HepG2 (cell line): ENCODE results near the gene ATP6V0D1. TPM values are rescaled to one million over a fixed set of nuclear protein-coding genes. Genes with fewer than 3 reads are reported as not detected.
A peak's percentile ranks its signal among the peaks of the same experiment; 100 is the strongest.

Source experiments
- ATAC-seq: fragments of 200-7000 bp; cut with Tn5 transposase; 3 replicates; pipeline ENCODE4 v1.9.1; 2020; ENCODE audit warnings: mild to moderate bottlenecking, moderate library complexity
- BruUV-seq: library from RNA; stranded (reverse); fragments of 400-500 nt; replicated peaks from 2 replicates; lab custom pipeline; 2021; lab: Mats Ljungman, UMichigan
- CTCF ChIA-PET: fragments of 300-600 bp; formaldehyde crosslinking; extraction: SDS; loops from one replicate; lab custom pipeline; 2021; ENCODE audit warnings: low total read pairs, inconsistent platforms, low intra/inter-chr PET ratio; lab: Yijun Ruan, JAX
- POLR2A ChIA-PET: fragments of 350-600 bp; sonication (Branson Sonifier 250); formaldehyde crosslinking; loops from one replicate; lab custom pipeline; 2020; ENCODE audit warnings: antibody characterized with exemption, inconsistent platforms; lab: Yijun Ruan, JAX
- DNase-seq: peaks from one replicate; pipeline ENCODE4 v3.0.0-alpha.2; 2015; ENCODE audit warnings: low spot score
- FAIRE-seq: peaks from 3 replicates; lab custom pipeline; 2011; peaks lifted over from hg19 to GRCh38; lab: Jason Lieb, UNC
- H2AFZ ChIP-seq: one replicate; pipeline ENCODE4 v1.6.1; 2011; ENCODE audit warnings: low read length, inconsistent platforms
- H3K27ac ChIP-seq: fragments of 300-600 bp; 3 replicates; pipeline ENCODE4 v1.8.0; 2011; ENCODE audit warnings: mixed run types, mild to moderate bottlenecking, mixed read lengths, low read length, inconsistent platforms; ENCODE audit not compliant: insufficient read depth; ENCODE audit errors: extremely low read length
- H3K27me3 ChIP-seq, 2 experiments: fragments of 200-600 bp in 1 of 2; 2 replicates in 1 of 2; 3 replicates in 1 of 2; pipeline versions ENCODE4 v1.6.0 to v1.8.0; 2011; ENCODE audit warnings: low read length in 2 of 2, mild to moderate bottlenecking in 2 of 2, moderate library complexity in 2 of 2, inconsistent platforms in 1 of 2; ENCODE audit not compliant: insufficient read depth in 2 of 2, control insufficient read depth in 1 of 2
- H3K36me3 ChIP-seq, 2 experiments: fragments of 200-600 bp in 1 of 2; replicated peaks in 1 of 2; 2 replicates in 1 of 2; 3 replicates in 1 of 2; pipeline versions ENCODE4 v1.5.1 to v1.8.0; 2011; ENCODE audit warnings: low read length in 2 of 2, inconsistent platforms in 1 of 2; ENCODE audit not compliant: insufficient read depth in 2 of 2, control insufficient read depth in 1 of 2
- H3K4me1 ChIP-seq: 2 replicates; pipeline ENCODE4 v1.5.1; 2012; ENCODE audit warnings: low read length, inconsistent platforms; ENCODE audit not compliant: insufficient read depth
- H3K4me2 ChIP-seq: 2 replicates; pipeline ENCODE4 v1.6.0; 2011; ENCODE audit warnings: low read depth, low read length, inconsistent platforms
- H3K4me3 ChIP-seq, 3 experiments: fragments of 200-600 bp in 1 of 3; sonication (generic), shearing (Covaris generic) in 1 of 3; replicated peaks in 1 of 3; 2 replicates each; pipeline ENCODE4 v1.5.1; 2011 to 2016; ENCODE audit warnings: low read length in 3 of 3, inconsistent platforms in 2 of 3, low read depth in 2 of 3, mild to moderate bottlenecking in 2 of 3, control low read depth in 1 of 3, mixed read lengths in 1 of 3; ENCODE audit not compliant: insufficient read depth in 1 of 3
- H3K79me2 ChIP-seq: one replicate; pipeline ENCODE4 v1.6.1; 2011; ENCODE audit warnings: low read length, inconsistent platforms; ENCODE audit not compliant: insufficient read depth
- H3K9ac ChIP-seq: 2 replicates; pipeline ENCODE4 v1.6.0; 2011; ENCODE audit warnings: mild to moderate bottlenecking, low read depth, low read length, inconsistent platforms; ENCODE audit not compliant: insufficient read depth
- H3K9me3 ChIP-seq: 2 replicates; pipeline ENCODE4 v1.5.1; 2012; ENCODE audit warnings: mild to moderate bottlenecking, low read length
- H4K20me1 ChIP-seq: 2 replicates; pipeline ENCODE4 v1.6.0; 2011; ENCODE audit warnings: inconsistent platforms, mild to moderate bottlenecking, low read length, moderate library complexity; ENCODE audit not compliant: insufficient read depth
- AKNA ChIP-seq: sonication (generic); formaldehyde crosslinking; IDR thresholded peaks from 2 replicates; pipeline ENCODE4 v1.4.0; 2020; ENCODE audit warnings: missing genetic modification reagents, borderline replicate concordance
- MAFK ChIP-seq, 2 experiments: IDR thresholded peaks in 1 of 2; conservative IDR thresholded peaks in 1 of 2; 2 replicates each; pipeline ENCODE4 v1.6.1; 2011; ENCODE audit warnings: improper control_type of control experiment in 2 of 2, low read length in 2 of 2
- TBX3 ChIP-seq: fragments of 450-650 bp; IDR thresholded peaks from 2 replicates; pipeline ENCODE4 v1.6.1; 2017; ENCODE audit warnings: antibody characterized with exemption, mild to moderate bottlenecking, inconsistent platforms, borderline replicate concordance
- ZKSCAN5 ChIP-seq: sonication (generic); formaldehyde crosslinking; IDR thresholded peaks from 2 replicates; pipeline ENCODE4 v1.5.1; 2020; ENCODE audit warnings: mild to moderate bottlenecking, missing genetic modification reagents
- ZNF530 ChIP-seq: sonication (generic); formaldehyde crosslinking; IDR thresholded peaks from 2 replicates; pipeline ENCODE4 v1.5.0; 2020; ENCODE audit warnings: low read depth, mild to moderate bottlenecking, missing genetic modification reagents
- ZNF614 ChIP-seq: IDR thresholded peaks from 2 replicates; pipeline ENCODE4 v1.6.1; 2018; ENCODE audit warnings: missing biosample characterization, missing genetic modification reagents, inconsistent platforms, borderline replicate concordance
- WGBS: methylation state at CpG from one replicate; pipeline ENCODE4 v1.1.6; 2017; ENCODE audit warnings: low lambda C conversion rate; 5-methylcytosine and 5-hydroxymethylcytosine counted together
- in situ Hi-C: cut with HindIII; loops from 2 replicates; pipeline ENCODE4 v1.10.0; 2017; ENCODE audit warnings: low pct_unique_long_range_greater_than_20kb; ENCODE audit not compliant: extremely low pct_ligation_motif_present
- intact Hi-C: fragments of 100-400 bp; cut with micrococcal nuclease; formaldehyde crosslinking; loops from one replicate; pipeline ENCODE4 v1.10.0; 2022; ENCODE audit not compliant: unreplicated experiment
- polyA plus RNA-seq, 8 experiments: library from polyadenylated mRNA; depleted of rRNA in 3 of 8; stranded (reverse) in 7 of 8; unstranded in 1 of 8; fragments of >200 nt; fragmentation: Illumina TruSeq in 4 of 8; extraction: Trizol in 4 of 8; gene quantifications; 2 replicates each; pipeline versions ENCODE4 v1.2.1 to v1.2.3, GENCODE V29; 2011 to 2016; ENCODE audit warnings: low read depth in 4 of 8, missing spikeins in 1 of 8, mixed read lengths in 1 of 8; ENCODE audit not compliant: insufficient read depth in 1 of 8
- total RNA-seq, 5 experiments: library from RNA; depleted of rRNA; stranded (reverse); fragments of >200 nt; fragmentation: Illumina TruSeq; extraction: Trizol; gene quantifications; 2 replicates each; pipeline ENCODE4 v1.2.3, GENCODE V29; 2016; ENCODE audit warnings: low read depth in 1 of 5

ATP6V0D1 gene
- total and polyA plus RNA-seq, 2 of the 13 experiments (the other 11 are each of a cell fraction or from before 2014, with no cell fraction given), result 51.1 to 61.3 TPM

GRCh38 chr16:67451704-67452435 lies 29.1 kb downstream of the ATP6V0D1 start (continued):
- TF ChIP-seq ZKSCAN5 (CRISPR knock-in tag) (no peak), AKNA (CRISPR knock-in tag) (no peak), TBX3 (no peak)
- TF ChIP-seq, all 625 proteins: peak for 7

GRCh38 chr16:67451061-67451703 lies 29.8 kb downstream of the ATP6V0D1 start:
- H4K20me1 ChIP-seq, result no peaks in the 10 kb centered on the region
- BruUV-seq, result no TSS peak

More at GRCh38 chr16:67451061-67451703, 29.8 kb downstream of the ATP6V0D1 start:
- in situ Hi-C loops (no loop called here), intact Hi-C loops (no loop called here)
- no peak for ATAC-seq
- H3K79me2 ChIP-seq, result no peaks in the 10 kb centered on the region
- H3K27ac ChIP-seq, result no peak overlapping the region
- TF ChIP-seq ZNF614 (no peak), ZNF530 (CRISPR knock-in tag) (no peak), MAFK (conservative IDR thresholded peaks at IDR 0.05 in 1 of 2, IDR thresholded peaks at IDR 0.05 in 1 of 2; ENCODE audit: low read length in 2 of 2) (peak; percentile 10 to 35; a peak in 2 of 4 replicates)
- POLR2A ChIA-PET, result interaction anchor here (0.5 to 2.3 kb wide), 2 partner anchors 19 to 23 kb away, joined by 3 to 7 read pairs; no protein-coding TSS in a partner anchor
- no peaks in the 10 kb centered on the region for H3K27me3 ChIP-seq
- no peak overlapping the region for H3K9ac ChIP-seq
- peaks cover 42% of the 10 kb centered on the region for H3K4me1 ChIP-seq
- H2AFZ ChIP-seq, result no peak overlapping the region
- no peak overlapping the region for H3K4me2 ChIP-seq
- CTCF ChIA-PET, result interaction anchor here (2.0 kb wide), 1 partner anchor 23 kb away, joined by 6 read pairs; no protein-coding TSS in a partner anchor
- H3K9me3 ChIP-seq, result no peaks in the 10 kb centered on the region
- no peak for FAIRE-seq
- H3K4me3 ChIP-seq, result no peak overlapping the region
- WGBS, result 97% methylated on average over 12 of the region's 12 CpGs
- H3K36me3 ChIP-seq, result peaks cover 9 to 14% of the 10 kb centered on the region in 2 experiments; a peak in 3 of 5 replicates
- no peak for DNase-seq
